GM18873 (cell line): Measurements from ENCODE around the gene PHACTR1.
"Not testable (repeated sequence)": the region's sequence is repeated elsewhere in the genome, so short reads cannot be mapped to it uniquely, and the experiment has no call there.

Experiments
- ATAC-seq: cut with Tn5 transposase; IDR thresholded peaks from one replicate; pipeline ENCODE4 v1.9.1; 2021; ENCODE audit warnings: mild to moderate bottlenecking, moderate library complexity, moderate number of reproducible peaks; ENCODE audit not compliant: unreplicated experiment, low FRiP score

Gene PHACTR1

DNA sequence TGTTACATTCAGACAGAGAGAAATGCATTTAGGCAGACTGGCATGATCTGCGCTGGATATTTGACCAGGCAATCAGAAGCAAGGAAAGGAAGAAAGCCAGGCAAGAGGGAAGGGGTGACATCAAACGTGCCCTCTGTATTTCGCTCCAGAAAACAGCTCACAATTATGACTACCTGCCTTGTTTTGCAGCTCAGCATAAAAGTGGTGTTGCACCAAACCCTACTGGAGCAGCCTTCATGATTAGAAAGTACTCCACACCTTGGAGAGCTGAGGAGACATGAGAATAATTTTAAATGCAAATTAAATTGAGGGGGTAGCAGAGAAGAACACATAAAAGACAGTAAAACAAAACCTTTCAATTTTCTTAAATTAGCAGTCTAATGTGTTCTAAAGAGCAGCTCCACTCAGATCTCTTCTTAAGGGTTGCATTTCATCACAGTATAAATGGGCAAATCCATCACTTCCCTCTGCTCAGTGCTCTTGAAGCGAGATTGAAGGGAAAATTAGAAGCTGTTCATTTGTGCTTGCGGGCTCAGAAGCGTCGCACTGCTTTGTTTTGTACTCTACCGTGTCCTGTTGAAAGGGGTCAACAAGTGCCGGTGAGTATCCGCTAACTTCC, at the start of gene PHACTR1:
Gene PHACTR1, plus strand, starts transcription at position 470 of the 619 bp plus-strand sequence.
- no peak for ATAC-seq

DNA sequence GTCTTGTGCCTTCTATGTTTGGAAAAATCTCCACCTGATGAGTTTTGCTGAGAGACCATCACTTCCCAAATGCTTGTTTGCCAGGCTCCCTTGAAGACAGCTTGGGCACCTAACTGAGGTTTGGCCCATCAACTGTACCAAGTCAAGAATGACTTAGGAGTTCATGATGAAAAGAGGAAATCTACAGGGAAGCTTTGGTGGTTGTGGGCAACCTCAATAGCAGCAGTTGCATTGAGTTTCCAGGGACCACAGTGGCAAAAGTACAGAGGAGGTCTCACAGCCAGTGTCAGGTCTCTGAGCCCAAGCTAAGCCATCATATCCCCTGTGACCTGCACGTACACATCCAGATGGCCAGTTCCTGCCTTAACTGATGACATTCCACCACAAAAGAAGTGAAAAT, 49.7 kb upstream of the PHACTR1 start:
- ATAC-seq, result no peak

DNA sequence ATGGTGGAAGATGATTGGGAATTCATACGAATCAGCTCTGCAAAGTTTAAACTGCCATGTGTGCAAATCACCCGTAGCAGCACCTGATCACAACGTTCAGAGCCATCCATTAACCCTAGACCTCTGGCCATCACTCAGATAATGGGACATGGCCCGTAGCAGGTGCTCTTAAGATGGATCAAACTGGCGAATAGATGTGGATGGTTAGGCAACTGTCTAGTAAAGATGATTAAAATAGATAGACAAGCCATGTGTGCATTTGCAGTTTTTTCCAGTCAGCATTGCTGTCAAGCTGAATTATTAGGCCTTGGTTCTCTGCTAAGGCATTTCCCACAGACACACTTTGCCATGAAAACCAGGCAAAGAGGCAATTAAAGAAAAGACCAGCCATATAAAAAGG, 40.6 kb upstream of the PHACTR1 start:
- no peak for ATAC-seq

DNA sequence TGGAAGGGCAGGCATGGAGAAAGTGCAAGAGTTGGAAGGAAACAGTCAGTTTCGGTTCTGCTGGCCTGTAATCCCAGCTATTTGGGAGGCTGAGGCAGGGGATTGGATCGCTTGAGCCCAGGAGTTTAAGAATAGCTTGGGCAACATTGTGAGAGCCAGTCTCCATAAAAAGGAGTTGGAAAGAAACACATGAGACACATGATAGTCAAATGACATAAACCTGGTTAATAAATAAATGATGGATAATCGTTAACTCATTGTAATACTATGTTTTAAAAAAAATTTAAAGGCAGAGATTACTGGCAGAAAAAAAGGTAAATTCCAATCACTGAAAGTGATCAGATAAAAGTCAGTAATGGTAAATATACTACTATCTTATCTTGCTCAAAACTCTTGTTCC, 37.2 kb upstream of the PHACTR1 start:
- ATAC-seq, result no peak

DNA sequence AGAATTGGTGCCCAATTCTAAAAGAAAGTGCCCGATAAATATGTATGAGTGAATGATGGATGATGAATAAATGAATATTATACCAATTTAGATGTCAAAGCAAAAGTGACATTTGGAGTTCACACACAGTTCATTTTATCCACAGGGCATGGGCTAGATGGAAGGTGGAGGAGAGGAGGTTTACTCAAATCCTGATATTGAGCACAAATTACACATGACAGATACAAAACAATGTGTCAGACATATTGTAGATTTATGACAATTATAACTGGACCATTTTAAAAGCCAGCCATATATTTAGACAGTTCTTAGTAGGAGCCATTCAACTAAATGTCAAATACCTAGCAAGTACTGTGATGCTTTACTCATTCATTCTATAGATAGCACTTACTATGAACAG, 23.4 kb upstream of the PHACTR1 start:
- no peak for ATAC-seq

DNA sequence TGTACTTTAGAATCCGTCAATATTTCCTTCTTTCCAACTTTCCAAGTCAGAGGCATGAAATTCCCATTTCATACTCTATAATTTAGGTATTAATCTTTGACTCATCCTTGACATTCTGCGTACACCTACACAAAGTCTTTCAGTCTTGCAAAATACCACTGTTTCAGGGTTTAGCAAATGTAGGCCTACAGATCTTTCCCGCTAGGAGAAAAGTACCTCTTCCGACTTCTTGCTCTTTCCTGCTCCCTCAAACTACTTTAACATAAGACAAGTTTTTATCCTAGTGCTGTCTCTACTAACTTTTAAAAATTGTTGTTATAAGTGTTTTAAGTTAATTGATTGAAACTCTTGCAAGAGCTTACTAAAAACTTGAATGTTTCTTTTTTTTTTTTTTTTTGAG, 18.3 kb upstream of the PHACTR1 start:
- no peak for ATAC-seq

DNA sequence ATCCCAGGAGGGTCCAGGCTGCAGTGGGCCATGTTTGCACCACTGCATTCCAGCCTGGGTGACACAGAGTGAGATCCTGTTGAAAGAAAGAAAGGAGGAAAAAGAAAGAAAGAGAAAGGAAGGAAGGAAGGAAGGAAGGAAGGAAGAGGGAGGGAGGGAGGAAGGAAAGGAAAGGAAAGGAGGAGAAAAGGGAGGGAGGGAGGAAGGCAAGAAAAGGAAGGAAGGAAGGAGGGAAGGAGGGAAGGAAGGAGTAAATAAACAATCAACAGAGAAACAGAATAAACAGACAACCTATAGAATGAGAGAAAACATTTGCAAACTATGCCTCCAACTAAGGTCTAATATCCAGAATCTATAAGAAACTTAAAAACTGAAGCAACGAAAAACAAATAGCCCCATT, 11.6 kb upstream of the PHACTR1 start:
- no peak for ATAC-seq

DNA sequence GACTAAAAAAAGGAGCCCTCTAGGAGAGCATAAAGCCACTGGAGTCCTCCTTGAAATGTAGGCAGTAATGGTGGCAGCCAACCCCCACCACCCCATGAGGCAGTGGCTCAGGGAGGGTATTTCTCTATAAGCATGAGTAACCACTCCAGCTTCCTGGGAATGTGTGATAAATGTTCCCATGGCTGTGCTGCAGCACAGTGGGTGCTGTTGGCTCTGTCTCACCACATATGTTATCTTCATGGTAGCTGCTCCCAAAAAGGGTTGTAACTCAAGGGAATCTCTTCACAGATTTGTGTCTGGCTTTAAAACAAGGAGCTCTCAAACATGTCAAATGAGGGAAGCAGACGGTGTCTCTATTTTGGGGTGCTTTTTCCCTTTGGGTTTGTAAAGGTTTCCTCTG, 7.5 kb upstream of the PHACTR1 start:
- ATAC-seq, result no peak

DNA sequence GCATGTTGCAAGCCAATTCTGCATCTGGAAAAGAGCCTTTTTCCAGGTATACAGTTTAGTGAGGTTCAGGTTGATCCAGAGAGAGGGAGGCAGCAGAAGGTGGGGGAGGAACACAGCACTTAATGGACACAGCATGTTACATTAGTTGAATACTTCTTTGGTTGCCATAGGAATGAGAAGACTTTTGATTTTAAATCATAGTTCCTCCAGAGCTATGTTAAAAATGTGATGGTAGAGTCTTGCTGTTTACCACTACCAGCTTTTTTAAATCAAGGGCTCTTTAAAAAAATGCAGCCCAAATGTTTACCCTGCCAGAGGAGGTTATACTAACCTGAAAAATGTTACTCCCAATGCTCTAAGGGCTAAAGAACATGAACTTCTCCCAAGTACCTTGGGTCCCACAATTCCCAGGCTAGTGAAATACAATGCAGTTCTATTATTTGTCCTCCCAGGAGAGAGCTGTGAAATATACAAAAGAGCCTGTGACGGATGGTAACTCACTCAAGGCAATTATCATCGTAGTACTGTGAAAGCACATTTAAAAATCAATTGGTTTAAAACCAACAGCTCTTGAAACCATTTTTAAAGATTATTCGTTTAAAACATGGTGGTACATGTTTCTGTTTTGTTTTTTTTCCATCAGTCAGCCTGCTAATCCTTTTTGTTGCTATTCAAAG, 6.9 kb upstream of the PHACTR1 start:
- no peak for ATAC-seq

DNA sequence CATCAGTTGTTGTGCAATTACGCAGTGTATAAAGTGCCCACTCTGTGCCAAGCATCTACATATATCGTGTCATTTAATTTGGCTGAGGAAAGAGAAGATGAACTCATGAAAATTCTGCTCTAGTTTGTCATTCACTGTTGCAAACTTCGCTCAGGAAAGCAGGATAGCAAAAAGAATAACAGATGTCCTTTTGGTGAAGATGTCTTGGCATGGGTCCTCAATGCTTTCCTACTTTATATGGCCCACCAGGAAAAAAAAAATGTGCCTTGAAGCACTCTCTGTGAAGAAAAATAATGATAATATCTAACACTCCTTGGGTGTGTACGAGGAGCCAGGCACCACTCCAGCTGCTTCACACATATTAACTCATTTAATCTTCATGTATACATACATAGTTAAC, 5.6 kb upstream of the PHACTR1 start:
- no peak for ATAC-seq

DNA sequence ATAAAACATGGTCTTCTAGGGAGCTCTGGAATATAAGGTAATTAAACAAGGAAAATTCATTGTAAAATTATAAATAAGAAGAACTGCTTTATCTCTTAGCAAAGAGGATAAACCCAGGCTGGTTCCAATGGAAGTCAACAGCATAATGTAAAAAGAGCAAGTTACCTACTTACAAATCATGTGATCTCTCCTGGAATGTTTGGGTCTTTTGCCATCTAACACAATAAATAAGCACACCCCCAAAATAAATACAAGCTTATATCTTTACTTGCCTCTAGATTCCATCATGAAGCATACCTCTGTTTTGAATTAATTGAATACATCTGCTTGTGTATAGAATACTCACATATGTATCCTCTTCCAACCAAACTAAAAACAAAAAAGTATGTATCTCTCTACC, 2.5 kb upstream of the PHACTR1 start:
- ATAC-seq, result no peak

DNA sequence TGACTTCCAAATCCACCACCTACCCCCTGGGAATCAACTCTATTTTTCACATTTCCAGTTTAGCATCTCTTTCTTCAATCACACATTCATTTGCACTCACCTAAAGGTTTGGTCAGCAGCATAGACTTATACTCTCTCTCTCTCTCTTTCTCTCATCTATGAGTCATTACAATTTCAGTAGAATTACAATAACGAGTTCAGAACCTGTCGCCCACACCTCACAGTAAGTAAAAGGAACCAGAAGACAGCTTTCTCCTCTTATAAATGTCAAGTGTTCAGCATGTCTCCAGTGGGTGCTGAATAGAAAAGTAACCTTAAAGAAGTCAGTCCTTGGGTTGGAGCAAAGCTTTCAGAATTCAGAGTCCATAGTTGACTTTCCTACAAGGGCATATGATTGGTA, 1.1 kb upstream of the PHACTR1 start:
- ATAC-seq, result no peak

DNA sequence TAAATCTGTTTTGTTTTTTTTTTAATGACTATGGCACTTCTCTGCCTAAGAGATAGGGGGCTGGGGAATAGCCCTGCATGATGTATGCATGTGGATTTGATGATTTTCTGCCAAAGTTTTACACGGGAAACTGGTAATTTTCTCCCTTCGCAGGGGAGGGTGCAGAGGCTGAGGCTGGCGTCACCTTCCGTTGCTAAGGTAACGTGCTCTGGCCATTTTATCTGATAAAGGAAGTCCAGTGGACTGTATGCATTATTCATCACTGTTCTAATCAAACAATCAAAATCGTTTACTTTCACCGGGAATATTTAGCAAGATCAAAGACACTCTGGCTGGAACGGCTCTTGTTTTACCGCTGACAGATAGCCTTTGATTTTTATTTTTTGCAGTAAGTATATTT, 789 bp downstream of the PHACTR1 start:
- no peak for ATAC-seq

DNA sequence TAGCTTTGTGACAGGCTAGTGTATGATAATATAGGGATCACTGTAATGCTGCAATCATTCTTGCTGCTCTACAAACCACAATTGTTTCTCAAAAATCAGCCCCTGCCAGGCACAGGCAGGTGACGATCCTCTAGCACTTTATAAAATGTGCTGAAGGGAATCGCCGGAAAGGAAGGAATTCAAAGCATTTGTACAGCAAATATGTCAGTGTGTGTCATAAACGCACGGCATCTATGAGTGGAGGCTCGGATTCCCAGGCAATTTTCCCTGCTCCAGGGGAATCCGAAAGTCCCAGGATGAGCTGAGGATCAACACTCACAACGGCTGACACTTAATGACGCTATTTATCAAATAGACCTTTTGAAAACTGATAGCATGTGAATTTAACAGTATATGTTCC, 1.4 kb downstream of the PHACTR1 start:
- no peak for ATAC-seq

DNA sequence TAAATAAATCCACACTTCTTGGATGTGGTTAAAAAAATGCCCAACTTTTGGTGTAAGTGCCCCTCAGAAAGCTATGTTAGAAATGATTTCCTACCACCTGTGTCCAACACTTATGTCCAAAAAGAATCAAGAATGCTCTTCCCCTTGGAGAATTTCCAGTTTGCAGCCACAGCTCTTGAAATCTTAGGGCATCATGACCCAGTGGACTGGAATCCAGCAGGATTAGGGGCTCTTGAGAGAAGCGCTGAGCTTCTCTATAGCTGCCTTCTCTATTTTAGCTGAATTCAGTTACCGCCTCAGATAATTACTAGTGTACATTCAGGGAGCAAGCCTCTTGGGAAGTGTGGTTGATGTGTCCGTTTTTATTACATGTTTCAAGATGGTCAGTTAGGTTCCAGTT, 2.5 kb downstream of the PHACTR1 start:
- no peak for ATAC-seq

DNA sequence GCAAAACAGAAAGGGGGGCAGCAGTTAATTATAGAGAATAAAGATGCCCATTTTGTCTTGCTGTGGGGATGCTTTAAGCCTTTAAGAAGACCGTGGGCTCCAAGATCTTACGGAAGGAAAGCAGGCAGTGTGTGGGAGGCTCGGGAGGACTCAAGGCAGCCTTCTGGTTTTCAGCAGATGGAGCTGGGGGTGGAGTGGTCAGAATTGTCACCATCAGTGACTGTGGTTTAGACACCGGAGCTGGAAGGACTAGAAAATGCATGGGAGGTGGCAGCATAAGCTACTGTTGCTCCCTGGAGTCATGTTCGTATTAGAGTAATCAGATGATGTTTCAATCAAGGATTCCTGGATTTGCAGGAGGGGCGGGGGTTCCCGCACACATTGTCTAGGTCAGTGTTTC, 3.7 kb downstream of the PHACTR1 start:
- ATAC-seq, result no peak

DNA sequence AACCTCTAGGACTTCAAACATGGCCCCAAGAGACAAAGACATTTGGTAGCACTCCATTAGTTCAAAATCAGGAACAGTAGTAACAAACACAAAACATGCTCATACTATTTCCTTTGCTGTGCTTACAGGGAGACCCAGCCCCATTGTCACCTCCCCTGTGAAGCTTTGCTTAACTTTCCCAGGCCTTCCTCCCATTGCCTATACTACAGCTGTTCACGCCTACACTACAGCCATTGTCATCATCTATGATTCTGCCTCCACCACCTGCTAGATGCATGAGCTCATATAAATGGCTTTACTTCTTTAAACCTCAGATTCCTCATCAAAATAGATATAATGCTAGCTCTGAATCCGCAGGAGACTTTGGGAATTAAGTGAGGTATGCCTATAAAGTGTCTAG, 8.7 kb downstream of the PHACTR1 start:
- ATAC-seq, result no peak

DNA sequence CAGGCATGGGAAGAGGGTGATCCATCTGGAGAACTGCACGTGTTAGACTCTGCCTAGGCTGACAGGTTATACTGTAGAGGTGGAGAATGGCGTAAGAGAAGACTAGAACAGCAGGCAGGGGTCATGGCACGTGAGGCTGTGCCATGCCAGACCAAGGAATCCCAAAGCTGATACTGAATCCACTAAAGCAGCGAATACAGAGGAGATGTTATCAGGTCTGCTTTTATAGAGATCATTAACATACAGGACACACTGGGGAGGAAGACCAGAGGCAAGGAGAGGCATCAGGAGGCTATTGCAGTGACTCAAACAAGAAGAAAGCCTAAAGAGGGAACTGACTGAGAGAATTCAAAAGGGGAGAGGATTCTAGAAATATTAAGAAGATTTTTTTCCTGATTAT, 12.9 kb downstream of the PHACTR1 start:
- no peak for ATAC-seq

DNA sequence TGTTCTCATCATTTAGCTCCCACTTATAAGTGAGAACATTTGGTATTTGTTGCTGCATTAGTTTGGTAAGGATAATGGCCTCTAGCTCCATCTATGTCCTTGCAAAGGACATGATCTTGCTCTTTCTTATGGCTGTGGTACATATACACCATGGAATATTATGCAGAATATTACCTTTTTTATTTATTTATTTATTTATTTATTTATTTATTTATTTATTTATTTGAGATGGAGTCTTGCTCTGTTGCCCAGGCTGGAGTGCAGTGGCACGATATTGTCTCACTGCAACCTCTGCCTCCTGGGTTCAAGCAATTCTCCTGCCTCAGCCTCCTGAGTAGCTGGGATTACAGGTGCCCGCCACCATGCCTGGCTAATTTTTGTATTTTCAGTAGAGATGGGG, 14.2 kb downstream of the PHACTR1 start:
- ATAC-seq, result not testable (repeated sequence)

DNA sequence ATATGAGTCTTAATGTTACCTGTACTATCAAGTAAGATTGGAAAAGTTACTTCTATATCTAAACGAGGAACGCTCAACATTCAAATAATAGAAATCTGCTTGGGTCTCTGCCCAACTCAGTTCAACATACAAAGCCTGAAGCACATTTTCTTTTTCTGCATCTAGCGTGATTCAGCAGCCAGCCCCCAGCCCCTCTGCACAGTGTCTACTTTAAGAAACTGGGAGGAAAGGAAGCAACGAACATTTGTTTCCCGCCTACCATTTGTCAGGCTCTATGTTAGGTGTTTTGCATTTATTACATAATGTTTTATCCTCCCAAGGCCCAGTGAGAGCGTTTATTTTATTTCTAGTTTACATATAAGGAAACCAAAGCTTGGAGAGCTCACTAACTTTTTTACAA, 17.3 kb downstream of the PHACTR1 start:
- no peak for ATAC-seq

DNA sequence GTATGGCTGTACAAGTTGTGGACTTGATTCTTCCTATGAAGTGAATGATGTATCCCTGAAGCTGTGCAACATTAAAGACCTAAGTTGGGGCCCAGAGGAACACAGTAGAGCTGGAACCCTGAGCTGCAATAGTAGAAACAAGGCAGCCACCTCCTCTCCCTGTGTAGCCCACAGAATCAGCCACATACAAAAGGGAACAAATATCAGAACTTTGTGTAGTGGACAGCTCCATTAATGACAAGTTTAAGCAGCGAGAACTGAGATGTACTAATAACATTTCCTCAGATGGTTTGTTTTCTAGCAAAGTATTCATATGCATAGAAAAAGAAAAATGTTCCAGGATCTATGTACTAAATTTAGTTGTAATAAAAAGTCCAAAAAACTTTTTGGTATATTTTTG, 19.2 kb downstream of the PHACTR1 start:
- no peak for ATAC-seq

DNA sequence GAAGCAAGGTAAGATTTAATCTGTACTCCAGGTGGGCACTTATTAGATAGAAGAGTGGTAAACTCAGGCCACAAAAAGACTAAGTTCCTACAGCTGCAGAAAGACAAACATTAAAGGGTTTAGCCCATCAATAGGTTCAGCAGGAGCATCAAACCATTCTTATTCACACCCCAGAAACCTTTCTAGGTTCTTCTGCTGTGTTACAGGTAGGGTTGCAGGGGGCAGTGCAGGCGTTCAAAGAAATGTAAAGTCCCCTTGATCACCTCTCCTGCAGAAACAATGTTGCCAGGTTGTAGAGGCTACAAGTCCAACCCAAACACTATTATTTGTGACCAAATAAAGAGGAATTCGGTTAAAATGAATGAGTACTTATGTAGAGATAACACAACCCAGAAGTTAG, 31.8 kb downstream of the PHACTR1 start:
- no peak for ATAC-seq
